Body of pancreas (tissue), 4 donors: Measurements from ENCODE around the gene SUPV3L1.

Source experiments
- POLR2A ChIP-seq, 3 donors: fragments of 450-650 bp; IDR thresholded peaks; one replicate each; pipeline ENCODE4 v1.6.1; 2016; ENCODE audit warnings: antibody characterized with exemption in 3 of 3, mild to moderate bottlenecking in 2 of 3
- TF ChIP-seq, protein P1 (sequence below), 7 experiments: fragments of 450-650 bp in 4 of 7; fragments of 200-600 bp in 3 of 7; sonication (generic) in 3 of 7; IDR thresholded peaks; one replicate each; pipeline ENCODE4 v1.5.1; 2016 to 2019; ENCODE audit warnings: antibody characterized with exemption in 7 of 7

- TF ChIP-seq, protein P1, sequence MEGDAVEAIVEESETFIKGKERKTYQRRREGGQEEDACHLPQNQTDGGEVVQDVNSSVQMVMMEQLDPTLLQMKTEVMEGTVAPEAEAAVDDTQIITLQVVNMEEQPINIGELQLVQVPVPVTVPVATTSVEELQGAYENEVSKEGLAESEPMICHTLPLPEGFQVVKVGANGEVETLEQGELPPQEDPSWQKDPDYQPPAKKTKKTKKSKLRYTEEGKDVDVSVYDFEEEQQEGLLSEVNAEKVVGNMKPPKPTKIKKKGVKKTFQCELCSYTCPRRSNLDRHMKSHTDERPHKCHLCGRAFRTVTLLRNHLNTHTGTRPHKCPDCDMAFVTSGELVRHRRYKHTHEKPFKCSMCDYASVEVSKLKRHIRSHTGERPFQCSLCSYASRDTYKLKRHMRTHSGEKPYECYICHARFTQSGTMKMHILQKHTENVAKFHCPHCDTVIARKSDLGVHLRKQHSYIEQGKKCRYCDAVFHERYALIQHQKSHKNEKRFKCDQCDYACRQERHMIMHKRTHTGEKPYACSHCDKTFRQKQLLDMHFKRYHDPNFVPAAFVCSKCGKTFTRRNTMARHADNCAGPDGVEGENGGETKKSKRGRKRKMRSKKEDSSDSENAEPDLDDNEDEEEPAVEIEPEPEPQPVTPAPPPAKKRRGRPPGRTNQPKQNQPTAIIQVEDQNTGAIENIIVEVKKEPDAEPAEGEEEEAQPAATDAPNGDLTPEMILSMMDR (IDR thresholded peaks at IDR 0.05): no peak
- TF ChIP-seq POLR2A (IDR thresholded peaks at IDR 0.05): no peak
Measured at GRCh38 chr10:69145864-69146263, 34.2 kb upstream of the SUPV3L1 start.
